GM12801 (cell line): ENCODE data around the gene CTPS1.

Experiments
- CTCF ChIP-seq: IDR thresholded peaks from one replicate; pipeline ENCODE4 v1.5.1; 2011; ENCODE audit warnings: control low read depth; ENCODE audit not compliant: insufficient read length; ENCODE audit errors: extremely low read depth

CTPS1 gene

DNA sequence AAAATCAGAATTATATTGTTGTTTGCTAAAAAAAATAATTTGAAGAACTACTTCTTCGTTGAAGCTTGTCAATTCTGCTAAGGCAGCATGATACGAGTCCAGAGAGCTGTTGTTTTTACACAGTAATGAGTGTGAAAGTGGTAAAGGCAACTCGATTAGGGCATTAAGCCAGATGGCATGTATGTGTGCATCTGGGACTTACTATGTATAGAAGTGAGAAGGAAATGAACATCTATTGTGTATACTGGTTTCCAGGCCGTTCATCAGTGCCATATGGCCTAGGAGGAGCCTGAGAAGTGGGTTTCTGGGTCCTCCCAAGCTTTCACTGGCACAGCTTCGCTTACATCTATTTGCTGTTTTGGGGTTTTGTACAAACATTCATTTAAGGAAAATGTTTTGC, 5.7 kb downstream of the CTPS1 start:
- TF ChIP-seq CTCF = no peak

DNA sequence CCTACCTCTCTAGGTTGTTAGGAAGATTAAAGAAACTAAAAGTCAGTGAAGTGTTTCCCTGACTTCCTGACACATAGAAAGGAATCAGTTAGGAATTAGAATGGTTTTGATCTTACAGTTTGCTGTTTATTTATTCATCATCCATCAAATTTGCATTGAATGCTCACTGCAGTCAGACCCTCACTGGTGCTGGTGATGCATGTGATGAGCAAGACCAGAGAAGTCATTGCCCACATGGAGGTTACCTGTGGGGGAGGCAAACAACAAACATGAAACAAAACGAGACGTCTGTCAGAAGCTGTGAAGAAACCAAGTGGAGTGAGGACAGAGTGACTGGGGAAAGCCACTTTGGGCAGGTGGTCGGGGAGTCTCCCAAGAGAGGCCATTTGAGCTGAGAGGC, 6.4 kb downstream of the CTPS1 start:
- TF ChIP-seq CTCF = no peak

DNA sequence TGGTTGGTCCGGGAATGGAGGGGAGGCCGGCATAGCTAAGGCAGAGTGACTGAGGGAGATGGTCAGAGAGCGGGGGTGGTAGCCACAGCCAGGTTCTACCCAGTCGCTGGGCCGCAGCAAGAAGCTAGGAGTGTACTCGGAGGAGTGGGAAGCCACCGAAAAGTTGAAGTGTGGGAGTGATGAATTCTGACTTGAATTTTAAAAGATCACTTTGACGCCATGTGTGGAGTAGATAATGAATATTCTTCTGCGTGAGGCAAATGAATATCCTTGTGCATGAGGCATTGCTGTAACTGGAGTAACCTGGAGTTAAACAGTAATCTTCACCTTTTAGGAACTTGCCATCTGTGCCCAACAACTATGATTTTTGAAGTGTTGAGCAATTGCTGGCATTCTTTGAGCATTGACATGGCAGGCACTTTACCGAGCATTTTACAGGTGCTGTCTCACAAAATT, 6.9 kb downstream of the CTPS1 start:
- no peak for TF ChIP-seq CTCF

DNA sequence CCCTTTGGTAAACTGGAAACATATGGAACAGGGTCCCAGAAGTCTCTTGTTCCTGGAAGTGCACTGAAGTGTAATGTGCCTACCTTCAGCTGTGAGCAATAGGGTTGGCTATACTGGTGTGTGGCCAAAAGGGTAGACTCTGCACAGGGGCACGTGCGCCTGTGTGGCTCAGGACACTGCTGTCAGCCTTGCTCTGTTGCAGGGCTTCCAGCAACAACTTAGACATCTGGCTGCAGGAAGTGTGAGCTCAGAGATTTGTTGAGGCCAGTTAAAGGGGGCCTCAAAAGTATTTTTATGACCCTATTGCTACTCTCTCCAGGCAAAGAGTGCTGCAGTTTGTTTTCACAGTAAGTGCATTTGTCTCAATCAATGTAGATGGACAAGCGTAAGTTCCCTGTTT, 7.5 kb downstream of the CTPS1 start:
- TF ChIP-seq CTCF = no peak

DNA sequence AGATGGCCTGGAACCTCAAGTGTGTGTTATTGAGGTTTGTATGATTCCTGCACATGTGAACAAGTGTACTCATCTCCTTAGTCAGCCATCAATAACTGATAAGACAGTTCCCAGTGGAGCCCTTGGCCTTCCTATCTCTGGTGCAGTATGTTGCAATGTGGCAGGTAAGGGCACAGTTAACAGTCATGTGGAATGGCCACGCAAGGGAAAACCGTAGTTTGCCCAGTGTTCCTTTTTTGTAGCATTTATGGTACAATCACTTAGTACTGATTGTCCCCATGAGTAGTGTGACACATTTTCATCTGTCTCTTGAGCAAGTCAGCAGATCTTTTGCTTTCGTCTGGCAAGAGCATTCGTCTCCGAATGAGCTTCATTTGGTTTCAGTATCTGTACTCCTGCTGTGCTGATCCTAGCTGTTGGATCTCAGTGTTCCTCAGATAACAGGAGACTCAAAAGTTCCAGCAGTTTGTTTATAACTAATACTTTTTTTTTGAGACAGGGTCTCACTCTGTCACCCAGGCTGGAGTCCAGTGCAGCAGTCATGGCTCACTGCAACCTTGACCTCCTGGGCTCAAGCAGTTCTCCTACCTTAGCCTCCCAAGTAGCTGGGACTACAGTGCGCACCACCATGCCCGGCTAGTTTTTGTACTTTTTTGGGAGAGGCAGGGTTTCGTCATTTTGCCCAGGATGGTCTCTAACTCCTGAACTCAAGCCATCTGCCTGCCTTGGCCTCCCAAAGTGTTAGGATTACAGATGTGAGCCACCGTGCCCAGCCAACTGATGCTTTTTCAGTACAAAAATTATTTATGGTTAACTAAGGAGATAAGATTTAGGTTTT, 8.2 kb downstream of the CTPS1 start:
- TF ChIP-seq CTCF = no peak

GRCh38 chr1:40988280-40988679, 8.8 kb downstream of the CTPS1 start:
- TF ChIP-seq CTCF = no peak

DNA sequence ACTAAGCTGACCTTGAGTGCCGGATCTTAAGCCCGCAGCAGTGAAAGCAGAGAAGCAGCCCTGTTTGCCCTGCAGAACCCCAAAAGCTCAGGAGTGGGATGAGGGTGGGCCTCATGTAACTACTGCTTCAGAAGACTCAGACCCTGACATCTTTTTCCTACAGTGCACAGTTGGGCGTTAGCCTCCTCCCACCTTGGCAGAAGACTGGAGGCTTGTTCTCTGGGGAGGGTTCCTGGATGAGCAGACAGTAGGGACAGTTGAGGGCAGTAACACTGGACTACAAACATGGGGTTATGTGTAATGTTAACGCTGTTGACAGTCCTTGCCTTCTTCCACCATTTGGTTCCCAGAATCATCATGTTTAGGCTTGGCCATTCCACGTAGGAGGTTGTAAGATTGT, 9.6 kb downstream of the CTPS1 start:
- no peak for TF ChIP-seq CTCF
